Ovary (tissue), 3 donors: ENCODE results near the gene TRUB1.

Source experiments
- EP300 ChIP-seq: sonication (generic); formaldehyde crosslinking; IDR thresholded peaks from one replicate; pipeline ENCODE4 v1.6.1; 2017; ENCODE audit warnings: antibody characterized with exemption
- POLR2A ChIP-seq: fragments of 450-650 bp; IDR thresholded peaks from one replicate; pipeline ENCODE4 v1.6.1; 2017; ENCODE audit warnings: antibody characterized with exemption, mild to moderate bottlenecking, moderate library complexity
- TF ChIP-seq, protein P1 (sequence below), 3 donors: fragments of 450-650 bp in 2 of 3; fragments of 200-600 bp in 1 of 3; IDR thresholded peaks; one replicate each; pipeline versions ENCODE4 v1.5.1 to v1.8.0; 2016 to 2022; ENCODE audit warnings: antibody characterized with exemption in 3 of 3, mild to moderate bottlenecking in 1 of 3
- donor health status: DM: no; HTN: no; CAD: no.

DNA sequence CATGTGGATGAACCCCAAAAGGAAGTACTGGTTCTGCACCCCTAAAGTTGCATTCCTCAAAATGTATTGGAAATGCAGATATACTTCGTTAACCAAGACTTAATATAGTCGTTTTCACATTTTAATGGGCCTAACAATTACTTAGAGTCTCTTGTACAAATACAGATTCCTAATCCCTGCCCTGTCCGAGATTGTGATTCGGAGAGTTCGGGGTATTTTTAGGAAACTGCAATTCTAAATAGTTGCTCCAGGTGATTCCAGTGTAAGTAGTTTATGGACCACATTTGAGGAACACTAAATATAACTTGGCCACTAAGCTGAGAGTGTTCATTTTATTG lies 830 bp downstream of the TRUB1 start:
- TF ChIP-seq, protein P1, sequence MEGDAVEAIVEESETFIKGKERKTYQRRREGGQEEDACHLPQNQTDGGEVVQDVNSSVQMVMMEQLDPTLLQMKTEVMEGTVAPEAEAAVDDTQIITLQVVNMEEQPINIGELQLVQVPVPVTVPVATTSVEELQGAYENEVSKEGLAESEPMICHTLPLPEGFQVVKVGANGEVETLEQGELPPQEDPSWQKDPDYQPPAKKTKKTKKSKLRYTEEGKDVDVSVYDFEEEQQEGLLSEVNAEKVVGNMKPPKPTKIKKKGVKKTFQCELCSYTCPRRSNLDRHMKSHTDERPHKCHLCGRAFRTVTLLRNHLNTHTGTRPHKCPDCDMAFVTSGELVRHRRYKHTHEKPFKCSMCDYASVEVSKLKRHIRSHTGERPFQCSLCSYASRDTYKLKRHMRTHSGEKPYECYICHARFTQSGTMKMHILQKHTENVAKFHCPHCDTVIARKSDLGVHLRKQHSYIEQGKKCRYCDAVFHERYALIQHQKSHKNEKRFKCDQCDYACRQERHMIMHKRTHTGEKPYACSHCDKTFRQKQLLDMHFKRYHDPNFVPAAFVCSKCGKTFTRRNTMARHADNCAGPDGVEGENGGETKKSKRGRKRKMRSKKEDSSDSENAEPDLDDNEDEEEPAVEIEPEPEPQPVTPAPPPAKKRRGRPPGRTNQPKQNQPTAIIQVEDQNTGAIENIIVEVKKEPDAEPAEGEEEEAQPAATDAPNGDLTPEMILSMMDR (IDR thresholded peaks at IDR 0.05): no peak
- TF ChIP-seq POLR2A (no peak), EP300 (no peak)
